ENCODE results near the gene FGB. TPM values are rescaled to one million over a fixed set of nuclear protein-coding genes. Genes with fewer than 3 reads are reported as not detected.

Gene FGB
- total and polyA plus RNA-seq, 2 of the 13 experiments (the other 11 are each of a cell fraction or from before 2014, with no cell fraction given), result 226 to 784 TPM

GRCh38 chr4:154577324-154577723, 14.5 kb downstream of the FGB start (continued):
- TF ChIP-seq ZNF597 (CRISPR knock-in tag; IDR thresholded peaks at IDR 0.05), result no peak
- no peak for TF ChIP-seq ZNF777 (CRISPR knock-in tag; IDR thresholded peaks at IDR 0.05)
- TF ChIP-seq JARID2 (CRISPR knock-in tag; IDR thresholded peaks at IDR 0.05; ENCODE audit: insufficient replicate concordance), result no peak
- TF ChIP-seq TFDP2 (CRISPR knock-in tag; IDR thresholded peaks at IDR 0.05), result no peak
- TF ChIP-seq ZFP36 (IDR thresholded peaks at IDR 0.05; ENCODE audit: borderline replicate concordance, low read depth, low read length, partially characterized antibody), result no peak
- TF ChIP-seq KLF15 (CRISPR knock-in tag; IDR thresholded peaks at IDR 0.05; ENCODE audit: borderline replicate concordance), result no peak
- no peak for TF ChIP-seq ZNF646 (CRISPR knock-in tag; IDR thresholded peaks at IDR 0.05)
- peak; percentile 81 for TF ChIP-seq ZGPAT (CRISPR knock-in tag; IDR thresholded peaks at IDR 0.05)
- no peak for TF ChIP-seq POLR2A (IDR thresholded peaks at IDR 0.05; ENCODE audit: insufficient read depth in 1 of 2, low read depth in 2 of 2, low read length in 2 of 2)
- no peak for TF ChIP-seq E2F5 (CRISPR knock-in tag; conservative IDR thresholded peaks at IDR 0.05)
- TF ChIP-seq DMAP1 (CRISPR knock-in tag; IDR thresholded peaks at IDR 0.05), result no peak
- TF ChIP-seq ZNF124 (CRISPR knock-in tag; IDR thresholded peaks at IDR 0.05), result peak; percentile 48; the same call in 1 of the 2 replicates
- no peak for TF ChIP-seq NFE2L1 (CRISPR knock-in tag; IDR thresholded peaks at IDR 0.05; ENCODE audit: borderline replicate concordance)
- 0 out of 4 replicates have a peak, but pooled peaks of 1 of the 2 experiments have one; percentile 38 for TF ChIP-seq HMGXB4 (CRISPR knock-in tag; IDR thresholded peaks at IDR 0.05; ENCODE audit: borderline replicate concordance in 1 of 2, low read depth in 1 of 2)
- no peak for TF ChIP-seq ZNF790 (CRISPR knock-in tag; IDR thresholded peaks at IDR 0.05; ENCODE audit: borderline replicate concordance)
